KMS-11 (cell line): Measurements from ENCODE around the gene HTR4.

Source experiments
- H2AFZ ChIP-seq: fragments of 200-600 bp; sonication (generic); 2 replicates; pipeline ENCODE4 v1.6.1; 2016; ENCODE audit warnings: antibody characterized with exemption, mixed run types, low read depth
- H3K27ac ChIP-seq: fragments of 200-600 bp; sonication (generic); 2 replicates; pipeline ENCODE4 v1.6.1; 2016; ENCODE audit warnings: mild to moderate bottlenecking, mixed run types
- H3K27me3 ChIP-seq: fragments of 200-600 bp; sonication (generic); 2 replicates; pipeline ENCODE4 v1.6.1; 2017; ENCODE audit warnings: mild to moderate bottlenecking, low read depth, mixed run types, moderate library complexity; ENCODE audit not compliant: insufficient read depth
- H3K36me3 ChIP-seq: fragments of 200-600 bp; sonication (generic); 2 replicates; pipeline ENCODE4 v1.6.1; 2017; ENCODE audit warnings: mild to moderate bottlenecking, mixed run types; ENCODE audit not compliant: insufficient read depth
- H3K4me1 ChIP-seq: fragments of 200-600 bp; sonication (generic); 2 replicates; pipeline ENCODE4 v1.6.1; 2016; ENCODE audit warnings: mild to moderate bottlenecking, low read depth, mixed run types; ENCODE audit not compliant: poor library complexity, severe bottlenecking
- H3K4me2 ChIP-seq: fragments of 200-600 bp; sonication (generic); 2 replicates; pipeline ENCODE4 v1.7.0; 2016; ENCODE audit warnings: mild to moderate bottlenecking, mixed run types
- H3K4me3 ChIP-seq: fragments of 200-600 bp; sonication (generic); IDR thresholded peaks from 2 replicates; pipeline ENCODE4 v1.6.1; 2017; ENCODE audit warnings: low read depth, low read length, mixed read lengths; ENCODE audit not compliant: insufficient read depth
- H3K79me2 ChIP-seq: fragments of 200-600 bp; sonication (generic); 2 replicates; pipeline ENCODE4 v1.6.1; 2016; ENCODE audit warnings: low read depth, mixed run types; ENCODE audit not compliant: insufficient read depth
- H3K9ac ChIP-seq: fragments of 200-600 bp; sonication (generic); 2 replicates; pipeline ENCODE4 v1.6.1; 2016; ENCODE audit warnings: mild to moderate bottlenecking, mixed run types
- H4K20me1 ChIP-seq: fragments of 200-600 bp; sonication (generic); 2 replicates; pipeline ENCODE4 v1.6.1; 2016; ENCODE audit warnings: mild to moderate bottlenecking, mixed run types; ENCODE audit not compliant: insufficient read depth
- TF ChIP-seq, protein P1 (sequence below): fragments of 200-600 bp; sonication (generic); conservative IDR thresholded peaks from 2 replicates; pipeline ENCODE4 v1.6.1; 2017; ENCODE audit warnings: low read depth, mild to moderate bottlenecking, antibody characterized with exemption, low read length, moderate library complexity, mixed read lengths

HTR4 gene

DNA sequence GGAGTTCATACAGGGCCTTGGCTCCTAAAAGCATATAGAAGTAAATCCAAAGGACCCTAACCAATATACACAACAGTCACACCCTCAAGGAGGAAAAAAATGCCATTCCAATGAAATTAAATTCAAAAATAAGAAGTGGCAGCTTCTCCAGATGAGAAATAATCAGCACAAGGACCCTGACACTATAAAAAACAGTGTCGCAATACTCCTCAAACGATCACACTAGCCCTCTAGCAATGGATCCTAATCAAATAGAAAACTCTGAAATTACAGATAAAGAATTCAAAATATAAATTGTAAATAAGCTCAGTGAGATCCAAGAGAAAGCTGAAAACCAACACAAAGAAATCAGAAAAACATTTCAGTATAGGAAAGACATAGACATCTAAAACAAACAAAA lies 33.5 kb upstream of the HTR4 start:
- Histone ChIP-seq H3K4me3 (no peak overlapping the region), H3K36me3 (no peaks in the 10 kb centered on the region), H3K79me2 (no peaks in the 10 kb centered on the region), H3K9ac (no peak overlapping the region), H3K27me3 (no peaks in the 10 kb centered on the region), H2AFZ (no peak overlapping the region), H3K4me1 (no peaks in the 10 kb centered on the region), H4K20me1 (no peaks in the 10 kb centered on the region), H3K27ac (no peak overlapping the region), H3K4me2 (no peak overlapping the region)
- TF ChIP-seq, protein P1, sequence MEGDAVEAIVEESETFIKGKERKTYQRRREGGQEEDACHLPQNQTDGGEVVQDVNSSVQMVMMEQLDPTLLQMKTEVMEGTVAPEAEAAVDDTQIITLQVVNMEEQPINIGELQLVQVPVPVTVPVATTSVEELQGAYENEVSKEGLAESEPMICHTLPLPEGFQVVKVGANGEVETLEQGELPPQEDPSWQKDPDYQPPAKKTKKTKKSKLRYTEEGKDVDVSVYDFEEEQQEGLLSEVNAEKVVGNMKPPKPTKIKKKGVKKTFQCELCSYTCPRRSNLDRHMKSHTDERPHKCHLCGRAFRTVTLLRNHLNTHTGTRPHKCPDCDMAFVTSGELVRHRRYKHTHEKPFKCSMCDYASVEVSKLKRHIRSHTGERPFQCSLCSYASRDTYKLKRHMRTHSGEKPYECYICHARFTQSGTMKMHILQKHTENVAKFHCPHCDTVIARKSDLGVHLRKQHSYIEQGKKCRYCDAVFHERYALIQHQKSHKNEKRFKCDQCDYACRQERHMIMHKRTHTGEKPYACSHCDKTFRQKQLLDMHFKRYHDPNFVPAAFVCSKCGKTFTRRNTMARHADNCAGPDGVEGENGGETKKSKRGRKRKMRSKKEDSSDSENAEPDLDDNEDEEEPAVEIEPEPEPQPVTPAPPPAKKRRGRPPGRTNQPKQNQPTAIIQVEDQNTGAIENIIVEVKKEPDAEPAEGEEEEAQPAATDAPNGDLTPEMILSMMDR = no peak

DNA sequence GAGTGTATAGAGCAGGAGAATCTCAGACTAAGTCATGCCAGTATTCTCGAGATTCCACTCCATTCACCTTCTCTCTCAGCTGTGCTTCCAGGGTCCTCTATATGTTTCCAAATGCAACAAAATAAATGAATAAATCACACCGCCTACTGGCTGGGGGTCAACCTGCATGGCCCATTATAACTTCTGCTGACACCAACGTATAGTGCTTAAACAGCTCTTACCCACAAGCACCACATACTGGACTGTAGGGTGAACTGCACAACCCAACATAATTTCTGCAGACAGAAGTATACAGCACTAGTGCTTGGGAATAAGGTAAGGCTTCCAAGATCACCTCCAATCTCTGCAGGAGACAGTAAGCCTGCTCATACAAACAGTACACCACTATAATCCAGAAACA lies 33.1 kb upstream of the HTR4 start:
- Histone ChIP-seq H3K4me3 (no peak overlapping the region), H3K79me2 (no peaks in the 10 kb centered on the region), H2AFZ (no peak overlapping the region), H3K9ac (no peak overlapping the region), H3K4me2 (no peak overlapping the region), H3K27me3 (no peaks in the 10 kb centered on the region), H3K36me3 (no peaks in the 10 kb centered on the region), H3K27ac (no peak overlapping the region), H4K20me1 (no peaks in the 10 kb centered on the region), H3K4me1 (no peaks in the 10 kb centered on the region)
- TF ChIP-seq, protein P1 = peak; percentile 36; the same call in 1 of the 2 replicates

DNA sequence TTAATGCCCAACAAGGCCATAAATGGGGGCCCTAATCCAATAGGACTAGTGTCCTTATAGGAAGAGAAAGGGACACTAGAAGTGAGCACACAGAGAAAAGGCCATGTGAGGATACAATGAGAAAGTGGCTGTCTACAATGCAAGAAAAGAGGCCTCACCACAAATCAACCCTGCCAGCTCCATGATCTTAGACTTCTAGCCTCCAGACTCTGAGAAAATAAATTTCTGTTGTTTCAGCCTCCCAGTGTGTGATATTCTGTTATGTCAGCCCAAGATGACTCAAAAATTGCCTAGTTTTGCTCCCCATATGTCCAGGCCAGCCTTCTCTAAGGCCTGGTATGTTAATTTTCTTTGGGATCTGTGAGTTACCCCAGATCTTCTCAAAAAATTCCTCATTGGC lies 32.3 kb upstream of the HTR4 start:
- H3K27ac ChIP-seq = no peak overlapping the region
- H4K20me1 ChIP-seq = no peaks in the 10 kb centered on the region
- H3K79me2 ChIP-seq = no peaks in the 10 kb centered on the region
- no peak overlapping the region for H3K9ac ChIP-seq
- no peak overlapping the region for H2AFZ ChIP-seq
- H3K4me1 ChIP-seq = no peaks in the 10 kb centered on the region
- H3K36me3 ChIP-seq = no peaks in the 10 kb centered on the region
- H3K4me2 ChIP-seq = no peak overlapping the region
- TF ChIP-seq, protein P1 = no peak
- H3K27me3 ChIP-seq = no peaks in the 10 kb centered on the region
- no peak overlapping the region for H3K4me3 ChIP-seq

DNA sequence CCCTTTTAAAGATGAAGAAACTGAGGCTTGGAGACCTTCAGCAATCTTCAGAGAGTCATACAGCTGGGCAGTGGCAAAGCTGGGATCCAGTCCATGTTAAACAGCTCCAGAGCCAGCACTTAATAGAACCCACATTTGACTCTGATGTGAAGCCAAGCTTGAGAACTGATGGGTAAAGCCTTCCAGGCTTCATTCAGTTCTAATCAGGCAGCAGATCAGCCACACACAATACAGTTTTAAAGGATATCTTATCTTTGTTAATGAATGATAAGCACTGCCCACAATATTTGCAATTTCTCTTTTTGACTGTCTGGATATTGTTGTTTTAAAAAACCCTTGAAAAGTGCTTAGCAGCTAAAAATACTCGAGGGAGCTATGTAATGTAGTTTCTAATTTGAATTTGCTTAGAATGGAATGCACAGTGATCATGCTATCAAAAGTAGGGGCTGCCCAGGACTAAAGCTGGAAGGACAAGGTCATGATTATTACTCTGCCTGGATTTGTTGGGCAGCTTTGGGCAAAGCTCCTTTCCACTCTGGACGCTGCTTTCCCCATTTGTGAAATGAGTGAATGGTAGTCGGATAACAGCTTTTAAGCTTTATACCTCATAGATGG lies 31.3 kb upstream of the HTR4 start:
- Histone ChIP-seq H3K36me3 (no peaks in the 10 kb centered on the region), H3K27me3 (no peaks in the 10 kb centered on the region), H3K4me3 (no peak overlapping the region), H3K4me1 (no peaks in the 10 kb centered on the region), H3K79me2 (no peaks in the 10 kb centered on the region), H3K27ac (no peak overlapping the region), H2AFZ (no peak overlapping the region), H3K9ac (no peak overlapping the region), H3K4me2 (no peak overlapping the region), H4K20me1 (no peaks in the 10 kb centered on the region)
- TF ChIP-seq, protein P1 = no peak
